Stimulated activated CD8-positive, alpha-beta memory T cell treated with anti-CD3 and anti-CD28 coated beads, Interleukin-15, amount 100 ng/mL, for 48 hours (primary cell): Measurements from ENCODE around the gene PPM1L.
A peak's percentile ranks its signal among the peaks of the same experiment; 100 is the strongest.
"Not testable (repeated sequence)": the region's sequence is repeated elsewhere in the genome, so short reads cannot be mapped to it uniquely, and the experiment has no call there.

ENCODE experiments used
- DNase-seq, 2 donors: peaks; one replicate each; pipeline ENCODE4 v3.0.0-alpha.2; 2020; ENCODE audit warnings: low read depth in 2 of 2

Gene PPM1L

DNA sequence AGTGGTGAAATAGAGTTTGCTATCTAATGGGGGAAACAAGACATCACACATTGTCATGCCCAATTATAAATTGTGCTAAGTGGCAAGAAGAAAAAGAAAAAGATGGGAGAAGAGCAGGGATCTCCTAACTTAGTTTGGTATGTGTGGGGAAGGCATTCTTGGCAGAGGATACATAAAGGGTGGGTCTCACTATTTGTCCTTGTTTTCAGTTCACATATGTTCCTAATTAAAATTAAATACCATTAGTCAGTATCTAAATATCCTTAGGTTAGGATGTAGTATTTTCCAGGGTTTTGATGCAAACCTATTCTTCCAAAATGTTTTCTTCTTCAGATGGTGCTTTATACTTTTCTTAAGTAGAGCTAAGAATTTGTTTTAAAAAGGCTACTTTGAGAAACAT lies 175.4 kb downstream of the PPM1L start:
- no peak for DNase-seq

DNA sequence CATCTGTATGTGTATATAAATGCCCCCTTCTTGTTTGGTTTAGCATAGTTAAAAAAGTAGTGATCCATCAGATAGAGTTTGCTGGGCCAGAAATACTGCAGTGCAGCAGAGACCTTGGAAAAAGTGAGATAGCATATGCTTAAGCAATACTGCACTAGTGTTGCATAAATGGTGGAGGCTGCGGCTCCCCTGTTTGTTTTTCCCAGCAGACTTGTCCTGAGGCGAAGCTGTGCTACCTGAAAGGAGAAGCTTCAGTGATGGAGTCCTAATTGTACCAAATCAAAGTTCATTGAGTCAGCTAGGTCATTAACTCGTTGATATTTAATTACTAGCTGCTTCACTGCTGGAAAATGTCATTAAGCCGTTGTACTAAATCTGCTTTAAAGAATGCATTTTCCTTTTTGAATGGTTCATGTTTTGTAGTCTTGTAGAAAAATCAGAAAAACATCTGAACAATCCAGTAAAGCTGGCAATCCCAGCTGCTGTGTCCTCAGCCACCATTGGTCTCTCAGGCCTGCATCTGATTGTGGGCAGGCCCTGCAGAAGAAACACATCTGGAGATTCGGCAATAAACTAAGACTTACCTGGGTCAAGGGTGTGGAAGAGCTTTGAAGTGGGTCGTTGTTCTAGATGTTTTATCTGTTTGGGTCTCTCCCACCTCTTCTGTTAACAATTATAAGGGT lies 179.5 kb downstream of the PPM1L start:
- no peak for DNase-seq

DNA sequence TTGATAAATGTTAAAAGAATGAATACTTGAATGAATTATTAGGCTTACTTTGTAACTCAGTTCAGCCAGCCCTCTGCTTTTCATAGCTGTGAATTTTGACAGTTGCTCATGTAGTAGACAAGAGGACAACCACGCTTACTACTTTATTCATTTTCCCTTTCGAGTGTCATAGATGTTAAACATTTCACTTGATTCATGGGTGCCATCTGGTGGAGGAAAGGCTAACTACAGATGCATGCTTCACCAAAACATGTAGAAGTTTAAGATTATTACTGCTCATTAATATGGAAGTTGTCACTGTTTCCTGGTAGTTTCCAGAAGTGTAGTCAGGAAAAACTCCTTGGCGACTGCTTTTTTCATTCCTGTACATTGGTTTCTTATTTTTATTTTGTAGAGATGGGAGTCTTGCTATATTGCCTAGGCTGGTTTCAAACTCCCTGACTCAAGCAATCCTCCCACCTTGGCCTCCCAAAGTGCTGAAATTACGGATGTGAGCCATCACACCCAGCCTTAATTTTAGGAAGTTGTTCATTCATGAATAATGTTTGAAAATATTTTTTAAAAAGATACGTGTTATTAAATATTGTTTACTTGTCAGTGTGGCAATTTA lies 186.0 kb downstream of the PPM1L start:
- peak; percentile 12 to 31 for DNase-seq

DNA sequence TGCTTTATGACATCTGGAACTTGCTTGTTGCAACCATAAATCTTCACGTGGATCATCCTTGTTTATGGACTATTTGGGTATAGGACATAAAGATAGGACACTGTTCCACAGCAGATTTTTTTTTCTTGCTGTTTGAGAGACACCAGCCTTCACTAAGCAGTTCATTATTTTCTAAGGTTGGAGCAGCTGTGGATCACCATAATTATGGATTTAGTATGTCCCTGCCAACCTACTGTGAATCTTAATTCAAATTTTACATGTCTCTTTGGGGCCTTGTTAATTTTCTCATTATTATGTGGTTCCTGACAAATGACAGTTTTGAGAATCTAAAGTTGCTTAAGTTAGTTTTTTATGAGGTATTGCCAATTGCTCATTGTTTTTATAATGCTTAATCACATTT lies 188.0 kb downstream of the PPM1L start:
- DNase-seq: no peak

DNA sequence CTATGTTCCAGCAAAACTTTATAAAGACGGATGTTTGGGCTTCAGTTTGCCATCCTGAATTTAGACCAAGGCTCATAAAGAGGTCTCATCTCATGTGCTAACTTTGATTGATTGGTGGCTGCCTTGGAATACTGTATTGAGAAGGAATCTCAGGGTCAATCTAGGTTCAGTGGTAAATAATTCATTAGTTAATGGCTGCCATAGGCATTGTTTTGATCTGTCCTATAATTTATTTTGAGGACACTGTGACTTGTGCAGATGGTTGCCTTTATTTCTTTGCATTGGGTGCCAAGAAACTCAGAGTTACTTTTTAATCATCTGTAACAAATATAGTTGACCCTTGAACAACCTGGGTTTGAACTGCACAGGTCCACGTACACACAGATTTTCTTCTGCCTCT lies 189.3 kb downstream of the PPM1L start:
- no peak for DNase-seq

DNA sequence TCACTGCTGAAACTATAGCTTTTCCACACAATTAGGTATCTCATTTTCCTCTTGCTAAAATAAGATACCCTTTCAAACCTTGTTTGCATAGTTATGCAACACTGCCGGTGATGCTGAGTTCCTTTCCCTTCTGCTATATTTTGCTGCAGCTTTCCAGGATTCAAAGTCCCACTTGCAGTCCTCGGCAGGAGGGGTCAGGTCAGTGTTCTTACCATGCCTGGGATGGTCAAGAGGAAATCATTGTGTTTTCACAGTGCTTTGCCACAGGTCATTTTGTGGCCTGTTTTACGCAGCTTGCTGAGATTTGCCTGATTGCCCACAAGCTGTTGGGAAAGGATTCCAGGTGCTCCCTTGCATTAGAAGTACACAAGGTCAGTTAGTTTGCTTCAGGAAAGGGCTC lies 192.2 kb downstream of the PPM1L start:
- DNase-seq: no peak

DNA sequence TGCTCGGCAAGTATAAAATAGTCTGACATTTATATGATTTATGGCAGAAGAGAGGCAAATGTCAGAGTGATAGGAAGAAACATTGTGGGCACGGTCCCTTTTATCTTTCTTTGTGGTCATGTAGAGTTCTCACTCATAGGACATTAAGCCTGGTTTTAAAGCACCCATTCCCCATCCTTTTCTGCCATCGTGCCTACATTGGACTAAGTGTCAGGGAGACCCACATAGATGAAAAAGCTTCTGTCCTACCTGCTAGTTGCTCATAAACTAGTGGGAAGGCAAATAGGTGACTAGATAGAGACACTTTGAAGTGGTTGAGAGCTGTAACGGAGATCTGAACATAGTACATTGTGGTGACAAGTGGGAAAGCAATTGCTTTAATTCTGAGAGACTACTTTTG lies 193.4 kb downstream of the PPM1L start:
- no peak for DNase-seq

DNA sequence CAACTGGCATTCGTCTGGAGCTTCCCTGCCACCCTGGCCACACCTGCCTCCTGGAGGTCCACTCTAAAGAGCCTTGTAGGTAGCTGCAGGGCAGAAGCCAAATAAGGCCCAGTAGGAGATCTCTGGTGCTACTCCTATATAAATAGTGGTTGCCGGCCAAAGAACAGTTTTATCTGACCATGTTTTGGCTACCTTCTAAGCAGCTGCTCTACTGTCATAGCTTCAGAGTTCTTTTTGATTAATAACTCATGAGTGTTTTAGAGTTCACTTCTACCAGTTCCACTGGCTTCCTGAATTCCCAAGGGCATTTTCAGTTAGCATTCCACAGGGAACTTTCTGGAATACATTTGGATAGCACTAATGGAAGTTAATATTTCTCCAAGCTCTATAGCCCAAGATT lies 194.5 kb downstream of the PPM1L start:
- DNase-seq: no peak

DNA sequence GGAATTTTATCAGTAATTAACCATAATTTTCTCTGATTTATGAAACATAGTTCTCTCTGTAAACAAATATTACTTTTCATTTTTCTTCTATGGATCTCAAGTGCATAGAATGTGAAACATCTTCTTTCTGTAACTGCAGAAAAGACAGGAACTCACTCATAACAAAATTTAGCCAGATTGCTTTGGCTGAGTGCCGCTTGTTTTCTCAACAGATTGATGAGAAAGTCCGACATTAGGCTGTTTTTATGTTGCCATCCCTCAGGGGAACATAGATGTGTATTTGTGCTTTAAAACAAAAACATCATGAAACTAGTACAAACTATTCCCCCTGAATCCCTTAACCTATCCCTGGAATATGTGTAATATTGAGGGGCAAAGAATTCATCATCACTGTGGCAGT lies 194.9 kb downstream of the PPM1L start:
- no peak for DNase-seq

DNA sequence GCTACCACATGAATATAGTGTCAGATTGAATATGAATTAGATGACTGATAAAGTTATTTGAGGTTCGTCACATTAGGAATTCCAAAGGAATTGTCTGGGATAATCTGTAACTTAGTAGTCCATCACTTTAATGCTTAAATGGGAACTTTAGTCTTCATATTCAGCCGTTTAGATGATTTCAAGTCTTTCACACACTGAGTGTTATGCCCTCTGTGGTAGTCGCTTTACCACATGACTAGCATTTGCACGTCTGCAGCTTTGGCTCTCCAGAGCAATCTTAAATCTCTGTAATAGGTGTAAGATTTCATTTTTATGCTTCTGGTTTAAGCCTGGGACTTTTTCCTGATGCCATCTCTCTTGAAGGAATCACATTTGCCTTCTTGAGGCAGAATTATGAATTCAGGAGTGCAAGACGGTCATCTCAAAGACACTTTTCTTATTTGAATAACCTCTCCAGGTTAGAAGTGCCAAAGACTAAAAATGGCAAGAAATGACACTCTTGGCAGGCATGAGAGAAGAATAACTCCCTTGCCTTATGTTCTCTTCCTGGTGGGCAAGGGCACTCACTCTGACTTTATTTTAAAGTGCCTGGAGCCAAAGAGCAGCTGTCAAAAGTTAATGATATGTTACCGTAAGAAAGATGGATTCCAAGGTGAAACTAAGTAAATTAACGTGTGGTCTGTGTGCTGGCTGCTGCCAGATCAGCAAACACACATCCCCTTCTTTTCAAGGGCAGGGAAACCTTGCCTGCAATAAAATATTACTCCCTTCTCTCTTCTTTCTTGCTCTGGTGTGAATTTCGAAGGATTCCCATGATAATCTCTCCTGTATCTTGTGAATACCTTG lies 195.8 kb downstream of the PPM1L start:
- no peak for DNase-seq

DNA sequence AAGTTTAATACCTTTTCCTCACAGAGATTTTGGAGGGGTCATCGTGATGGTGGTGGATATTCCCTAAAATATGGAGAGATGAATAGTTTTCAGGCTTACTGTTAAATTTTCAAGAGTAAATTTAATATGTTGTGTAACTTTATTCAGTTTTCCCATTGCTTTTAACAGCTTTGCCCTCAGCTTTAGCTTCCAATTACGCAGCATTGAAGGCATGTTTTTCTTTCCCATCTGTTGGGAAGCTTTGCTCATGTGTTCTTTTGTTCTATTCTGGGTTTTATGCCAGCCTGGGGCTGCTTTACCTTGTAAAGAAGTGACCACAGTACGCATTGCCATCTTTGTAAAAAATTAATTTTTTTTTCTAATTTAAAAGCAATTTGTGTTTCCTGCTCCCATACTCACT lies 197.7 kb downstream of the PPM1L start:
- no peak for DNase-seq

DNA sequence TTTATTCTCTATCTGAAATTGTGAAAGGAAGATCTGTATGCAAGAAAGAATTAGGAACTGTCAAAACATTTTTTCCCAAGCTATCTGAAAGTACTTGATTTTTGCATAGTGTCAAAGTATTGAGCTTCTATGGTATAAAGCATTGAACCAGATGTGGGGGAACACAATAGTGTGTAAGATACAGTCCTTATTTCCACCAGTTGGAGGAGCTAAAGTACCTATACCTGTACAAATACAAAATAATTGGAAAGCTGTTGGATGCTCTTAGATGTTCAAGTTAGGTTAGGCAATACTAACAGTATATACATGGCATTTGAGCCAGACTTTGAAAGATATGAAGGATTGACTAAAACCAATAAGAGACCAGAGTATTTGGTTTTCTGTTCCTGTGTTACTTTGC lies 200.8 kb downstream of the PPM1L start:
- no peak for DNase-seq

DNA sequence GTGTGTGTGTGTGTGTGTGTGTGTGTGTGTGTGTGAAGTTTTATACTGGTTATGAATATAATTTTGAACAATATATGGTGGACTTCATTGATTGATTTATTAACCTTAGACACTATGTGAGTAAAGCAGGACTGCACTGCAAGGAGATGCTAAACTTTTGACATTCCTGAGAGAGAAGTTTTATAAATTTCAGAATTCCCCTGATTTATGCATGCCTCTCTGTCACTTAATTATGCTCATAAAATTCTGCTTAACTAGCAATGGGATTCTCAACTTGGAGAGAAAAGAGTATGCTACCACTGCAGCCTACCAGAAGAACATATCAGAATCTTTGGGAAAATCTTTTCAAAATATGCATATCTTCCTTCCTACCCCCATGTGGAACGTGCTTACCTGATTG lies 204.5 kb downstream of the PPM1L start:
- DNase-seq: no peak

DNA sequence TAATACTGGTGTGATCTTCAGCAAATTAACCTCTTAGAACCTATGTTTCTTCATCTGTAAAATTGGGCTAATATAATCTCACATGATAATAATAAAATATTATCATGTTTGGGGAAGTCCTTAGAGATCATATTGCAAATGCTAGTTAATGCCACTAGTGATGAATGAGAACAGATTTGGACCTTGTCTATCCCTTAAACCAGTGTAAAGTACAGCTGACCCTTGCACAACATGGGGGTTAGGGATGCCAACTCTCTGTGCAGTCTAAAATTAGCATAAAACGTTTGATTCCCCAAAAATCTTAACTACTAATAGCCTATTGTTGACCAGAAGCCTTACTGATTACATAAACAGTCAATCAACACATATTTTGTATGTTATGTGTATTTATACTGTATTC lies 207.9 kb downstream of the PPM1L start:
- no peak for DNase-seq

DNA sequence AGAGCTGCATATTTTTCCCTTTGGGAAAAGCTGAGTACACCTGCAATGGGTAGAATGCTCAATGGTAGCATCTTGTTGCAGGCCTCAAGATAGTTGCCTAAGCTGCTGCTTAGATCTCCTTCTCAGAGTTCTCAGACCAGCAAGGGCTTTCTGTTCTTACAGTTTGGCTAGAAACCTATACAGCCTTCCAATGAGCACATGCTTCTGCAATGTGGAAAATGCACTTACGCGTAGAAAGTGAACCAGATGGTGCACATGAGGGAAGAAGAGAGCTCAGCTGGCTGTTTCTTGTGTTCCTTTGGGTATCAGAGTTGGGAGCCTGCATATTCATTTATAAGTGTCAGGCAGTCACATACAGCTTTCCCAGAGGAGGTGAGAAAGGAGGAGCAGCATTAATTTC lies 212.7 kb downstream of the PPM1L start:
- DNase-seq: no peak

DNA sequence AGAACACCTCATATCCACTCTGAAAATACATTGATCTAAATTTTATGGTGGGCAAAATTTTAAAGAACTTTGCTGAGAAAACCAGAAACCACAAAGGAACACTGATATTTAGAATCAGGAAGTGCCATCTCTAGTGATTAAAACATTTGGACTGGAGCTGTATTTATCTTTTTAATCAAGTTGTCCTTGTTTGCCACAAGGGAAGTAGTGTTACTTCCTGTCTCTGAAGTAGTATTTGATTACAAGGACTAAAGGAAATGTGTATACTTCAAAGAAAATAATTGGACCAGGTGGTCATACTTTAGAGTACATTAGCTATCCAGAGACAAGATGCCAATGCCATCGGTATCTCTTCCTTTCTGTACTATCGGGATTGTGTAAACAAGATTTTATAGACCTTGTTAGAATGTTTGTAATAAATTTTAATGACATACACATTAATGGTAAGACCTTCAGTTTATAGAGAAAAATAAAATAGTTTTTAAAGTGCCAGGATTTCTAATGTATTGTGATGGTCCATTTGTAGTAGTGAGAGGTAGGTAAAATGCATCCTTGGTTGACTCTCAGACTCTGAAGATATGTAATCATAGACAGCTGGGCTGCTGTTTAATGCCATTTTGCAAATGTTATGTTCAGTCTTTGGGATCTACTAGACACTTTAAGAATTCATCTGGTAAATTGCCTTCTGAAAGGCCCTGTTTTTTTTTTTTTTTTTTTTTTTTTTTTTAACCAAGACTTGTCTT lies 217.2 kb downstream of the PPM1L start:
- DNase-seq: no peak

DNA sequence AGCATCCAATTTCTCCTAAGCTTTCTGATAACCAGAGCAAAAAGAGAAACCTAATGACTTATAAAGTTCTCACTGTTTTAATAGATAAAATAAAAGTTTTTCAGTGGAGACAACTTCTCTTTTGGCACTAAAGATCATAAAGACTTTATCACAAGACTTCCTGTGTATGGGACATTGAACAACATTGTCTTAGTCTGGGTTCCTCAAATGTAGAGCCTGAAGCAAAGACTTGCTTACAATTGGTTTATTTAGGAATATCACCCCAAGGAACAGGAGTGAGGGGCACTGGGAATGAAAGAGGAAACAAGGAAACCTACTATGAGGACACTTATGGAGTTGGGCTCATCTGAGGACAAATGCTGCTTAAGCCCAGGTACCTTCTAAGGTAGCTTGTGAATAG lies 221.7 kb downstream of the PPM1L start:
- DNase-seq: no peak

DNA sequence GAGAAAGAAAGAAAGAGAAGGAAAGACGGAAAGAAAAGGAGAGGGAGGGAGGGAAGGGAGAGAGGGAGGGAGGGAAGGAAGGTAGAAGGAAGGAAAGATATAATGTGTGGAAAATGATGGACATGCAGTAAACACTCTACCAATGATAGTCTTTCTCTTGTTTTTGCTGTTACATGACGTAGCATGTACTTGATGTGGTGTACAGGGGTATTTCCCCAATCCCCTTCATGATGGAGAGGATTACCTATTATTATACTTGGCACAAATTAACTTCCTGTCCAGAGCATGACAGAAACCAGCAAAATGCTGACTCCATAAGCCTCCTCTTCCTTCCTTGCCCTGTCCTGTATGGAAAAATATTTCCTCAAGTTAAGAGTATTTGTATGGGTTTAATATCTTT lies 224.7 kb downstream of the PPM1L start:
- no peak for DNase-seq

DNA sequence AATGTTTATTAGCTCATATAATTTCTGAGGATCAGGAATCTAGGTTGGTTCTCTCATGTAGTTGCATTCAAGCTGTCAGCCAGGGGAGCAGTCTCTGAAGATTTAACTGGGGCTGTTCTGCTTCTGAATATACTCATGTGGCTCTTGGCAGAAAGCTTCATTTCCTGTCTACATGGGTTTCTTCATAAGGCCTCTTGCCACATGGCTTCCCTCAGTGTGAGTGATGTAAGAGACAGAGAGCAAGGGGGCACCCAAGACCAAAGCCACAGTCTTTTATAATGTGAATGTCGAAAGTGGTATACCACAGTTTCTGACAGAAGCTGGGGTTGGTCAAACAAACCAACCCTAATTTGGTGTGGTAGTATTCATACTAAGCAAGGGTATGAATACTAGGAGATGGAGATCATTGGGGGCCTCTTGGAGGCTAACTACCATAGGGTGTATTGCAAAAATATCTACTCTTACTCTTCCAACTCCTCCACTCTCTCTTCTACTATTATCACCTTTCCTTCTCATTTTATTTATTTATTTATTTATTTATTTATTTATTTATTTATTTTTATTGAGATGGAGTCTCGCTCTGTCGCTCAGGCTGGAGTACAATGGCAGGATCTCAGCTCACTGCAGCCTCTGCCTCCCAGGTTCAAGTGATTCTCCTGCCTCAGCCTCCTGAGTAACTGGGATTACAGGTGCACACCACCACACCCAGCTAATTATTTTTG lies 225.3 kb downstream of the PPM1L start:
- DNase-seq: peak; percentile 14 to 20

DNA sequence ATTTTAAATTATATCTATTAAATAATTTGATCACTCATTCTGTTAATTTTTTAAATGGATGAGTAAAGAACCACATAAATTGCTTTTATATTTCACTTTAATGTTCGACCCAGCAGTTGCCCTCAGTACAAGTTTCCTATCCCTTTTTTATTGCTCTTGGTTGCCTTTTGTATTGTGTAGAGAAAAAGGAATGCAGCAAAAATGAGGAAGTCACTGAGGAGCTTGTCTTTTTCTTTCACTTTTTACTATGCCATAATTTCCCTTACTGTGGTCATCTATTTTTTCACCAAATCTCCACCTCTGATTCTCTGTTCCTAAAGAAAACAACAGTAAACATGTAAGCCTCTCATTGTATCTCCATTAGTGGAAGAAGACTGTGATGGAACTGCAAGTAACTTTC lies 226.5 kb downstream of the PPM1L start:
- DNase-seq: no peak

DNA sequence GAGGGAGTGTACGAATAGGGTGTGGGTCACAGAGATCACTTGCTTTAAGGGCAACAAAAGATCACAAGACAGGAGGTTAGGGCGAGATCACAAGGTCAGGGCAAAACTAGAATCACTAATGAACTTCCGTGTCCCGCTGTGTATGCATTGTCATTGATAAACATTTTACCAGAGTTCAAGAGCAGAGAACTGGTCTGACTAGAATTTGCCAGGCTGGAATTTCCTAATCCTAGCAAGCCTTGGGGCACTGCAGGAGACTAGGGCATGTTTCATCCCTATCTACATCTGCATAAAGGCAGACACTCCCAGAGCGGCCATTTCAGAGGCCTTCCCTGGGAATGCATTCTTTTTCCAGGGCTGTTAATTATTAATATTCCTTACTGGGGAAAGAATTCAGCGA lies 227.9 kb downstream of the PPM1L start:
- DNase-seq: not testable (repeated sequence)

DNA sequence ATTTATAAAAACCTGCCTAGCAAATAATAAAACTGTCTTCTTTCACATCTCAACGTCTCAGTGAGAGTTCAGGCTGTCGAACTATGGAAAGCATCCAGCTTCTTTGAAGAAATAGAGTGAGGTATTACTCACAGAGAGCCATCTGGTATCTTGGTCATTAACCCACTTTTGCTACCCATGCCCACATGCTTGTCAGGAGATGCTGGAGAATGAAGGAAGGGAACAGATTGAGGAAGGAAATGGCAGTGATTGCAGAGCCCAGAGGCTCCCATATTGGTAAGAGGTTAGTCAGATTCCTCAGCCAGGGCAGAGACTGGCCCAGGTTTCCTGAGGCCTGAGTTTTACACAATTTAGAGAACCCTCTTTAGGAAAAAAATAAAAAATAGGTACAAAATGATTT lies 230.0 kb downstream of the PPM1L start:
- DNase-seq: no peak
